GM21619 (cell line): ENCODE measurements around the gene FKBP15.

Experiments
- ATAC-seq: cut with Tn5 transposase; IDR thresholded peaks from one replicate; pipeline ENCODE4 v1.9.1; 2021; ENCODE audit not compliant: unreplicated experiment

The FKBP15 gene

GRCh38 chr9:113185271-113185670 lies 35.8 kb downstream of the FKBP15 start:
- ATAC-seq, result no peak

GRCh38 chr9:113184539-113184938 lies 36.5 kb downstream of the FKBP15 start:
- ATAC-seq, result no peak

GRCh38 chr9:113183956-113184488 lies 37.1 kb downstream of the FKBP15 start:
- no peak for ATAC-seq

GRCh38 chr9:113181165-113181564 lies 39.9 kb downstream of the FKBP15 start:
- ATAC-seq, result no peak

GRCh38 chr9:113179839-113180238 lies 41.2 kb downstream of the FKBP15 start:
- no peak for ATAC-seq

- ATAC-seq, result no peak
These were observed 43.0 kb downstream of the FKBP15 start for GRCh38 chr9:113178087-113178486.

- ATAC-seq, result no peak
These were observed 43.8 kb downstream of the FKBP15 start for GRCh38 chr9:113177251-113177650.

GRCh38 chr9:113176803-113177202 lies 44.3 kb downstream of the FKBP15 start:
- no peak for ATAC-seq

GRCh38 chr9:113173341-113173740 lies 47.7 kb downstream of the FKBP15 start:
- no peak for ATAC-seq

GRCh38 chr9:113168809-113169208 lies 52.3 kb downstream of the FKBP15 start:
- ATAC-seq, result no peak

GRCh38 chr9:113166039-113166438 lies 55.0 kb downstream of the FKBP15 start:
- no peak for ATAC-seq

- ATAC-seq, result no peak
These were observed 56.4 kb downstream of the FKBP15 start for GRCh38 chr9:113164536-113165300.

GRCh38 chr9:113163001-113163400 lies 58.1 kb downstream of the FKBP15 start:
- no peak for ATAC-seq

GRCh38 chr9:113160571-113160970 lies 60.5 kb downstream of the FKBP15 start:
- ATAC-seq, result no peak

- ATAC-seq, result no peak
These were observed 62.6 kb downstream of the FKBP15 start for GRCh38 chr9:113158446-113158845.

- ATAC-seq, result no peak
These were observed 64.2 kb downstream of the FKBP15 start for GRCh38 chr9:113156880-113157279.

- ATAC-seq, result no peak
These were observed 65.0 kb downstream of the FKBP15 start for GRCh38 chr9:113155911-113156588.

- no peak for ATAC-seq
These were observed 66.1 kb downstream of the FKBP15 start for GRCh38 chr9:113154946-113155345.

- no peak for ATAC-seq
These were observed 66.6 kb downstream of the FKBP15 start for GRCh38 chr9:113154471-113154870.

GRCh38 chr9:113153599-113153998 lies 67.5 kb downstream of the FKBP15 start:
- no peak for ATAC-seq

GRCh38 chr9:113152699-113153098 lies 68.4 kb downstream of the FKBP15 start:
- ATAC-seq, result no peak
